H9 (cell line): ENCODE measurements around the gene CYB5R3. TPM values are rescaled to one million over a fixed set of nuclear protein-coding genes. Genes with fewer than 3 reads are reported as not detected.

Experiments
- DNase-seq: peaks from one replicate; pipeline ENCODE4 v3.0.0-alpha.2; 2017
- H2AFZ ChIP-seq: one replicate; pipeline ENCODE4 v1.6.1; 2013; ENCODE audit warnings: mild to moderate bottlenecking, low read length, control low read depth, moderate library complexity
- H2AK5ac ChIP-seq: 2 replicates; pipeline ENCODE4 v1.6.1; 2013; ENCODE audit warnings: low read length, control low read depth, mixed read lengths; ENCODE audit not compliant: insufficient read length
- H2BK120ac ChIP-seq: one replicate; pipeline ENCODE4 v1.6.1; 2013; ENCODE audit warnings: low read depth, mild to moderate bottlenecking, low read length, control low read depth, inconsistent platforms; ENCODE audit not compliant: poor library complexity, severe bottlenecking
- H2BK12ac ChIP-seq: 2 replicates; pipeline ENCODE4 v1.6.1; 2013; ENCODE audit warnings: low read length, control low read depth, mixed read lengths, low read depth; ENCODE audit not compliant: insufficient read length
- H2BK15ac ChIP-seq: 2 replicates; pipeline ENCODE4 v1.6.1; 2013; ENCODE audit warnings: low read depth, low read length, control low read depth
- H2BK20ac ChIP-seq: one replicate; pipeline ENCODE4 v1.6.1; 2013; ENCODE audit warnings: low read depth, mild to moderate bottlenecking, low read length, control low read depth, inconsistent platforms; ENCODE audit not compliant: poor library complexity, severe bottlenecking
- H2BK5ac ChIP-seq: 2 replicates; pipeline ENCODE4 v1.6.1; 2013; ENCODE audit warnings: low read length, control low read depth, mixed read lengths; ENCODE audit not compliant: insufficient read length
- H3K14ac ChIP-seq: 2 replicates; pipeline ENCODE4 v1.6.1; 2013; ENCODE audit warnings: low read length, control low read depth; ENCODE audit not compliant: insufficient read depth
- H3K18ac ChIP-seq: 2 replicates; pipeline ENCODE4 v1.6.1; 2013; ENCODE audit warnings: low read depth, mild to moderate bottlenecking, mixed read lengths, low read length, control low read depth; ENCODE audit not compliant: insufficient read length
- H3K23ac ChIP-seq: 2 replicates; pipeline ENCODE4 v1.6.1; 2013; ENCODE audit warnings: low read length, control low read depth, mixed read lengths, low read depth; ENCODE audit not compliant: insufficient read length
- H3K23me2 ChIP-seq: 2 replicates; pipeline ENCODE4 v1.6.1; 2013; ENCODE audit warnings: low read depth, mild to moderate bottlenecking, mixed read lengths, low read length, control low read depth; ENCODE audit not compliant: insufficient read length, poor library complexity, severe bottlenecking
- H3K27ac ChIP-seq: 2 replicates; pipeline ENCODE4 v1.5.1; 2013; ENCODE audit warnings: low read length, control low read depth, mixed read lengths, low read depth; ENCODE audit not compliant: insufficient read length
- H3K27me3 ChIP-seq: 2 replicates; pipeline ENCODE4 v1.6.1; 2013; ENCODE audit warnings: low read length, control low read depth, inconsistent platforms; ENCODE audit not compliant: insufficient read depth
- H3K4ac ChIP-seq: 2 replicates; pipeline ENCODE4 v1.6.1; 2013; ENCODE audit warnings: low read depth, mild to moderate bottlenecking, control low read depth, inconsistent platforms, low read length, moderate library complexity
- H3K4me1 ChIP-seq: 2 replicates; pipeline ENCODE4 v1.6.1; 2013; ENCODE audit warnings: low read length, control low read depth, inconsistent platforms; ENCODE audit not compliant: insufficient read depth
- H3K4me2 ChIP-seq: 2 replicates; pipeline ENCODE4 v1.6.1; 2013; ENCODE audit warnings: low read length, control low read depth, mixed read lengths; ENCODE audit not compliant: insufficient read length, insufficient read depth
- H3K56ac ChIP-seq: 2 replicates; pipeline ENCODE4 v1.6.1; 2013; ENCODE audit warnings: low read depth, mild to moderate bottlenecking, mixed read lengths, low read length, control low read depth; ENCODE audit not compliant: insufficient read length
- H3K79me1 ChIP-seq: 2 replicates; pipeline ENCODE4 v1.6.1; 2013; ENCODE audit warnings: low read depth, mild to moderate bottlenecking, moderate library complexity, low read length, control low read depth, inconsistent platforms; ENCODE audit not compliant: insufficient read depth, poor library complexity, severe bottlenecking
- H3K79me2 ChIP-seq: 2 replicates; pipeline ENCODE4 v1.6.1; 2013; ENCODE audit warnings: low read length, control low read depth, inconsistent platforms; ENCODE audit not compliant: insufficient read depth
- H3K9ac ChIP-seq: 2 replicates; pipeline ENCODE4 v1.6.1; 2013; ENCODE audit warnings: low read length, control low read depth, mixed read lengths; ENCODE audit not compliant: insufficient read length; ENCODE audit errors: extremely low read depth
- H3K9me3 ChIP-seq: one replicate; pipeline ENCODE4 v1.6.1; 2013; ENCODE audit warnings: low read depth, low read length, inconsistent platforms; ENCODE audit not compliant: control insufficient read depth
- H3T11ph ChIP-seq: one replicate; pipeline ENCODE4 v1.6.1; 2013; ENCODE audit warnings: mild to moderate bottlenecking, low read length, control low read depth, inconsistent platforms
- H4K20me1 ChIP-seq: one replicate; pipeline ENCODE4 v1.6.1; 2013; ENCODE audit not compliant: control insufficient read depth, insufficient read length, insufficient read depth
- H4K5ac ChIP-seq: 2 replicates; pipeline ENCODE4 v1.6.1; 2013; ENCODE audit warnings: low read depth, mild to moderate bottlenecking, mixed read lengths, low read length, control low read depth; ENCODE audit not compliant: insufficient read length
- H4K8ac ChIP-seq: replicated peaks from 2 replicates; pipeline ENCODE4 v1.6.1; 2013; ENCODE audit warnings: low read length, control low read depth, mixed read lengths, low read depth; ENCODE audit not compliant: insufficient read length
- H4K91ac ChIP-seq: 2 replicates; pipeline ENCODE4 v1.6.1; 2013; ENCODE audit warnings: low read depth, mild to moderate bottlenecking, moderate library complexity, mixed read lengths, low read length, control low read depth; ENCODE audit not compliant: insufficient read length
- H3K27ac Mint-ChIP-seq, 3 experiments: 2 replicates in 2 of 3; 3 replicates in 1 of 3; pipeline ENCODE4 v1.8.0; 2020 to 2021; ENCODE audit warnings: mixed read lengths in 3 of 3, mild to moderate bottlenecking in 1 of 3, moderate library complexity in 1 of 3
- H3K27me3 Mint-ChIP-seq: 2 replicates; pipeline ENCODE4 v1.8.0; 2021; ENCODE audit warnings: low read depth, mild to moderate bottlenecking, moderate library complexity, mixed read lengths
- H3K36me3 Mint-ChIP-seq, 3 experiments: 2 replicates in 2 of 3; 3 replicates in 1 of 3; pipeline ENCODE4 v1.8.0; 2020 to 2021; ENCODE audit warnings: low read depth in 3 of 3, mixed read lengths in 3 of 3; ENCODE audit not compliant: insufficient read depth in 1 of 3
- H3K4me1 Mint-ChIP-seq, 2 experiments: 2 replicates each; pipeline ENCODE4 v1.8.0; 2020; ENCODE audit warnings: mixed read lengths in 2 of 2
- H3K4me3 Mint-ChIP-seq, 2 experiments: 2 replicates in 1 of 2; 3 replicates in 1 of 2; pipeline ENCODE4 v1.8.0; 2020 to 2021; ENCODE audit warnings: mild to moderate bottlenecking in 2 of 2, mixed read lengths in 2 of 2, moderate library complexity in 1 of 2
- H3K9me3 Mint-ChIP-seq, 2 experiments: 2 replicates in 1 of 2; 3 replicates in 1 of 2; pipeline ENCODE4 v1.8.0; 2020; ENCODE audit warnings: mild to moderate bottlenecking in 2 of 2, mixed read lengths in 2 of 2, moderate library complexity in 1 of 2
- WGBS: extraction: QIAGEN DNeasy Blood & Tissue Kit; methylation state at CpG from one replicate; pipeline ENCODE4 v1.1.7; 2013; ENCODE audit warnings: missing lambda C conversion rate, low lambda C conversion rate, mixed read lengths; ENCODE audit not compliant: insufficient read length; ENCODE audit errors: extremely low coverage; 5-methylcytosine and 5-hydroxymethylcytosine counted together
- total RNA-seq: library from RNA; stranded (reverse); gene quantifications from 2 replicates; pipeline ENCODE4 v1.2.1, GENCODE V29; 2021
- TF ChIP-seq, protein P1 (sequence below): fragments of 200-600 bp; sonication (generic); conservative IDR thresholded peaks from 3 replicates; pipeline ENCODE4 v1.8.0; 2021; ENCODE audit warnings: antibody characterized with exemption, mild to moderate bottlenecking

CYB5R3 gene
- total RNA-seq, 1 experiment from 2014 or later: 97.4 TPM

DNA sequence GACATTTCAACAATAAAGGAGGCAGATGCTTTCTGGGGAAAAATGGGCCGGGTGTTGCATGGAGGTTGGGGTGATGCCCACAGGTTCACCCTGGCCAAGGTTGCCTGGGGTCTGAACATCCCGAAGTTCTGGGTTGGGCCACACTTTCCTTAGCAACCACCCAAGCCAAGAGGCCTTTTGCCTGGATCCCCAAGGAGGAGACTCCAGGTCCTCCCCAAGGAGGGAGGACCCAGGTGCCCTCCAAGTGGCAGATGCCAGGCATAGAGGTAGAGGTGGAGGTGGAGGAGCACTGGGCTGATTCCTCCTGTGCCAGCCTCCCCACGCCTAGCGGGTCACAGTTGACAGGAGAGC is 1.2 kb downstream of the CYB5R3 start:
- no peak overlapping the region for H3K23ac ChIP-seq
- Mint-ChIP-seq H3K27ac (no peak overlapping the region), H3K36me3 (no peaks in the 10 kb centered on the region), H3K27me3 (no peaks in the 10 kb centered on the region; the same call in 1 of the 2 replicates), H3K4me1 (peaks cover 29 to 48% of the 10 kb centered on the region in 2 experiments), H3K4me3 (peak overlapping the region; percentile 85 to 98), H3K9me3 (no peaks in the 10 kb centered on the region; a peak in 1 of 5 replicates)
- no peaks in the 10 kb centered on the region for H3K27me3 ChIP-seq
- H2AFZ ChIP-seq: no peak overlapping the region
- no peaks in the 10 kb centered on the region; the same call in 1 of the 2 replicates for H3K79me2 ChIP-seq
- no peak for DNase-seq
- H3K27ac ChIP-seq: no peak overlapping the region
- peaks cover 13% of the 10 kb centered on the region for H3K23me2 ChIP-seq
- H4K91ac ChIP-seq: no peak overlapping the region
- no peak overlapping the region for H4K8ac ChIP-seq
- no peaks in the 10 kb centered on the region for H3K9me3 ChIP-seq
- H3K79me1 ChIP-seq: peaks cover 7% of the 10 kb centered on the region
- H3K9ac ChIP-seq: no peak overlapping the region
- H4K20me1 ChIP-seq: no peaks in the 10 kb centered on the region
- no peak overlapping the region for H3T11ph ChIP-seq
- H2BK15ac ChIP-seq: no peak overlapping the region
- no peak overlapping the region for H3K14ac ChIP-seq
- H3K4me2 ChIP-seq: peak overlapping the region; percentile 99
- TF ChIP-seq, protein P1, sequence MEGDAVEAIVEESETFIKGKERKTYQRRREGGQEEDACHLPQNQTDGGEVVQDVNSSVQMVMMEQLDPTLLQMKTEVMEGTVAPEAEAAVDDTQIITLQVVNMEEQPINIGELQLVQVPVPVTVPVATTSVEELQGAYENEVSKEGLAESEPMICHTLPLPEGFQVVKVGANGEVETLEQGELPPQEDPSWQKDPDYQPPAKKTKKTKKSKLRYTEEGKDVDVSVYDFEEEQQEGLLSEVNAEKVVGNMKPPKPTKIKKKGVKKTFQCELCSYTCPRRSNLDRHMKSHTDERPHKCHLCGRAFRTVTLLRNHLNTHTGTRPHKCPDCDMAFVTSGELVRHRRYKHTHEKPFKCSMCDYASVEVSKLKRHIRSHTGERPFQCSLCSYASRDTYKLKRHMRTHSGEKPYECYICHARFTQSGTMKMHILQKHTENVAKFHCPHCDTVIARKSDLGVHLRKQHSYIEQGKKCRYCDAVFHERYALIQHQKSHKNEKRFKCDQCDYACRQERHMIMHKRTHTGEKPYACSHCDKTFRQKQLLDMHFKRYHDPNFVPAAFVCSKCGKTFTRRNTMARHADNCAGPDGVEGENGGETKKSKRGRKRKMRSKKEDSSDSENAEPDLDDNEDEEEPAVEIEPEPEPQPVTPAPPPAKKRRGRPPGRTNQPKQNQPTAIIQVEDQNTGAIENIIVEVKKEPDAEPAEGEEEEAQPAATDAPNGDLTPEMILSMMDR: no peak
- H4K5ac ChIP-seq: no peak overlapping the region
- H2BK12ac ChIP-seq: no peak overlapping the region
- no peak overlapping the region for H3K18ac ChIP-seq
- no peak overlapping the region for H2AK5ac ChIP-seq
- no peak overlapping the region for H2BK120ac ChIP-seq
- no peak overlapping the region for H2BK20ac ChIP-seq
- H2BK5ac ChIP-seq: no peak overlapping the region
- H3K4me1 ChIP-seq: peaks cover 7% of the 10 kb centered on the region; the same call in 1 of the 2 replicates
- H3K4ac ChIP-seq: no peak overlapping the region
- H3K56ac ChIP-seq: no peak overlapping the region
- WGBS: no CpG with 5 or more reads among the region's 4 CpGs
